Uterus (tissue), 2 donors: ENCODE data around the gene TRAPPC6A.

ENCODE experiments used
- POLR2A ChIP-seq, 2 donors: fragments of 450-650 bp; IDR thresholded peaks; one replicate each; pipeline ENCODE4 v1.6.1; 2016; ENCODE audit warnings: antibody characterized with exemption in 2 of 2, mild to moderate bottlenecking in 1 of 2, moderate library complexity in 1 of 2
- TF ChIP-seq, protein P1 (sequence below), 4 experiments: fragments of 200-600 bp in 2 of 4; fragments of 450-650 bp in 2 of 4; sonication (generic) in 2 of 4; IDR thresholded peaks; one replicate each; pipeline ENCODE4 v1.5.1; 2016 to 2019; ENCODE audit warnings: antibody characterized with exemption in 4 of 4, mild to moderate bottlenecking in 2 of 4, moderate library complexity in 1 of 4

DNA sequence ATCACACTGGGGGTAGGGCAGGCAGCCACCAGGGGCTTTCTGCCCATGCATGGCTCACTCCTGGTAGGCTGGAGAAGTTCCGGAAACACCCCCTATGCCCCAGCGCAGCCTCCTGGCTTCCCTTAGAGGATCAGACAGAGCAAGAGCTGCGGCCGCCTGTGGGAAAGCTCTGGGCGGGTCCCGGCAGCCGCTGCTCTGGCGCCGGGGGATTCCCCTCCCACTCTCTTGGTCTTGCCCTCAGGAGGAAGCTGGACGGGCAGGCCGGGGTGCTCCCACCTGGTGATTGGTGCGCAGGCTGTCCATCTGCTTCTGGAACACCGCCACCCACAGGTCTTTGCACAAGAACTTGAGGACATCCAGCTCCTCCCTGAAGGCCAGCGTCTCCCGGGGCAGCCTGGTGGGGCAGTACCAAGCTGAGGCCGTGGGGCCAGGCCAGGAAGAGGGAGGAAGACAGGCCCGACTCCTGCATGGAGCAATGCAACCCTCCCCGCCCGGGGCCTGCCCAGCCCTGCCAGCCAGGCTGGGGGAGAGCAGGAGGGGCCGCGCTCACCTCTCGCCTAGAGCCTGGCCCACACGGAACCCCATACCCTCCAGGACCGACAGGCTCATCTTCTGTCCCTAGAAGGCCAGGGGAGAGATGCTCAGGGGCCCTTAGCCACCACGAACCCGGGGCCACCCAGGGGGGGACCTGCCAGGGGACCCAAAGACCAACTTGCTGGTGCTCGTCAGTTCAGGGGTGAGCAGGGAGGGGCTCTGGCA lies 13.3 kb downstream of the TRAPPC6A start:
- TF ChIP-seq, protein P1, sequence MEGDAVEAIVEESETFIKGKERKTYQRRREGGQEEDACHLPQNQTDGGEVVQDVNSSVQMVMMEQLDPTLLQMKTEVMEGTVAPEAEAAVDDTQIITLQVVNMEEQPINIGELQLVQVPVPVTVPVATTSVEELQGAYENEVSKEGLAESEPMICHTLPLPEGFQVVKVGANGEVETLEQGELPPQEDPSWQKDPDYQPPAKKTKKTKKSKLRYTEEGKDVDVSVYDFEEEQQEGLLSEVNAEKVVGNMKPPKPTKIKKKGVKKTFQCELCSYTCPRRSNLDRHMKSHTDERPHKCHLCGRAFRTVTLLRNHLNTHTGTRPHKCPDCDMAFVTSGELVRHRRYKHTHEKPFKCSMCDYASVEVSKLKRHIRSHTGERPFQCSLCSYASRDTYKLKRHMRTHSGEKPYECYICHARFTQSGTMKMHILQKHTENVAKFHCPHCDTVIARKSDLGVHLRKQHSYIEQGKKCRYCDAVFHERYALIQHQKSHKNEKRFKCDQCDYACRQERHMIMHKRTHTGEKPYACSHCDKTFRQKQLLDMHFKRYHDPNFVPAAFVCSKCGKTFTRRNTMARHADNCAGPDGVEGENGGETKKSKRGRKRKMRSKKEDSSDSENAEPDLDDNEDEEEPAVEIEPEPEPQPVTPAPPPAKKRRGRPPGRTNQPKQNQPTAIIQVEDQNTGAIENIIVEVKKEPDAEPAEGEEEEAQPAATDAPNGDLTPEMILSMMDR (IDR thresholded peaks at IDR 0.05) = no peak
- no peak for TF ChIP-seq POLR2A (IDR thresholded peaks at IDR 0.05)
